GM06990 (cell line): ENCODE measurements around the gene FAM133A.

ENCODE experiments used
- DNase-seq: peaks from one replicate; pipeline ENCODE4 v3.0.0-alpha.2; 2011; ENCODE audit not compliant: insufficient read length; ENCODE audit errors: extremely low read depth
- H3K27me3 ChIP-seq: replicated peaks from 2 replicates; pipeline ENCODE4 v1.6.0; 2011; ENCODE audit warnings: low read length; ENCODE audit not compliant: control insufficient read depth, insufficient read depth
- H3K36me3 ChIP-seq: 2 replicates; pipeline ENCODE4 v1.5.1; 2011; ENCODE audit warnings: low read length; ENCODE audit not compliant: control insufficient read depth, insufficient read depth
- H3K4me3 ChIP-seq: replicated peaks from 2 replicates; pipeline ENCODE4 v1.5.1; 2011; ENCODE audit warnings: low read depth, mild to moderate bottlenecking, control low read depth, low read length
- CTCF ChIP-seq: IDR thresholded peaks from 2 replicates; pipeline ENCODE4 v1.5.1; 2011; ENCODE audit warnings: low read length, control low read depth, mild to moderate bottlenecking, inconsistent platforms; ENCODE audit not compliant: insufficient read depth, poor library complexity, severe bottlenecking

The FAM133A gene

DNA sequence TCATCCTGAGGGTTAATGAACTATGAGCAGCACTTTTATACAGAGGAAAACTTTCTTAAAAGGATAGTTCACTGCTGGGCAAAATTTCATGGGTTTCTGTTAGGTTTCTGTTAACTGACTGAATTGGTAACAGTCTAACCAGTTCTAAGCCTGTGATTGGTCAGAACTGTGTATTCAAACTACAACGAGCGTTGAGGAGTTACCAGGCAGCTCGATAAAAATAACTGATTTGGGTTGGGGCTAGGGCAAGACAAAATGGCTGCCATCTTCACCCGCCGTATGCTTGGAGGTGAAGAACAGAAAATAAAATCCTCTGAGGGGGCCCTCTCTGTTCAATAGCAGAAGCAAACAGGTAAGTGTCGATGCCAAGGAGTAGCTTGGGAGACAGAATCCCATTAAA, 22.0 kb downstream of the FAM133A start:
- H3K4me3 ChIP-seq, result no peak overlapping the region
- no peak for TF ChIP-seq CTCF
- H3K27me3 ChIP-seq, result no peaks in the 10 kb centered on the region
- no peak for DNase-seq
- H3K36me3 ChIP-seq, result no peaks in the 10 kb centered on the region

GRCh38 chrX:93703701-93704100, 29.7 kb downstream of the FAM133A start:
- no peak for TF ChIP-seq CTCF
- no peaks in the 10 kb centered on the region for H3K27me3 ChIP-seq
- H3K4me3 ChIP-seq, result no peak overlapping the region
- DNase-seq, result no peak
- no peaks in the 10 kb centered on the region for H3K36me3 ChIP-seq

GRCh38 chrX:93711076-93711475, 37.1 kb downstream of the FAM133A start:
- Histone ChIP-seq H3K36me3 (no peaks in the 10 kb centered on the region), H3K4me3 (no peak overlapping the region), H3K27me3 (no peaks in the 10 kb centered on the region)
- no peak for DNase-seq
- no peak for TF ChIP-seq CTCF

- no peak for TF ChIP-seq CTCF
- no peak for DNase-seq
- Histone ChIP-seq H3K4me3 (no peak overlapping the region), H3K27me3 (no peaks in the 10 kb centered on the region), H3K36me3 (no peaks in the 10 kb centered on the region)
Measured at GRCh38 chrX:93741811-93742210, 67.8 kb downstream of the FAM133A start.

DNA sequence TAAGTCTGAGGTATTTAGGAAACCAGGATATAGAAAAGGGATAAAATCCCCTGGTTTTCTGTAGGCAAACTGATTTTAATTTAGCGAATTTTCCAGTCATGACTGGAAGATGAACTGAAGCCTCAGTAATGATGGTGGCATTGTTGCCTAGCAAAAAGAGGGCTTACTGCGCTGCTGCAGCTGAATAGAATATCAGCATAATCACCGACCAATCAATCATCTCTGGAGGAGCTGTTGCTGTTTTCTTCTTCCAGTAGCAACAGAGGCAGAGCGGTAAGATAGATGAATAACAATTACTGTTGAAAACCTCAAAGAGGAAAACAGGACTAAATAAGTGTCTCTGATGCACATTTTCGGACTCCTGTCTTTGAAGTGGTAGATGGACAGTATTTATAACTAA, 86.2 kb downstream of the FAM133A start:
- no peak for TF ChIP-seq CTCF
- no peak for DNase-seq
- H3K27me3 ChIP-seq, result no peaks in the 10 kb centered on the region
- no peaks in the 10 kb centered on the region for H3K36me3 ChIP-seq
- no peak overlapping the region for H3K4me3 ChIP-seq
